Measurements from ENCODE around the gene SKAP2.

- TF ChIP-seq CTCF (IDR thresholded peaks at IDR 0.05) (no peak), POLR2A (IDR thresholded peaks at IDR 0.05) (no peak)
Measured at GRCh38 chr7:26624431-26624830, 240.0 kb downstream of the SKAP2 start.

Data from thyroid gland (tissue), 4 donors.